PC-3 (cell line): Measurements from ENCODE around the gene PLXNB1. TPM values are rescaled to one million over a fixed set of nuclear protein-coding genes. Genes with fewer than 3 reads are reported as not detected.

Experiments used
- ATAC-seq: fragments of 200-7000 bp; cut with Tn5 transposase; 2 replicates; pipeline ENCODE4 v1.9.1; 2020; ENCODE audit warnings: mild to moderate bottlenecking, moderate library complexity
- BruUV-seq: library from RNA; stranded (reverse); fragments of 400-500 nt; replicated peaks from 2 replicates; lab custom pipeline; 2021; lab: Mats Ljungman, UMichigan
- CTCF ChIA-PET: fragments of 300-600 bp; sonication (Branson Sonifier 250); formaldehyde crosslinking; loops from one replicate; lab custom pipeline; 2022; ENCODE audit warnings: antibody characterized with exemption; lab: Charles Lee
- POLR2A ChIA-PET: fragments of 300-600 bp; sonication (Branson Sonifier 250); formaldehyde crosslinking; loops from one replicate; lab custom pipeline; 2022; ENCODE audit warnings: antibody characterized with exemption; ENCODE audit not compliant: unreplicated experiment; lab: Charles Lee
- DNase-seq: peaks from one replicate; pipeline ENCODE4 v3.0.0-alpha.2; 2015
- H2AFZ ChIP-seq: fragments of 300-600 bp; sonication (generic); 2 replicates; pipeline ENCODE4 v1.6.0; 2016; ENCODE audit warnings: antibody characterized with exemption, low read length
- H3F3A ChIP-seq: fragments of 300-600 bp; sonication (generic); one replicate; pipeline ENCODE4 v1.6.0; 2017; ENCODE audit warnings: antibody characterized with exemption, low read length, control low read depth, mild to moderate bottlenecking; ENCODE audit not compliant: unreplicated experiment
- H3K27ac ChIP-seq: fragments of 300-600 bp; sonication (generic); 2 replicates; pipeline ENCODE4 v1.5.1; 2016; ENCODE audit warnings: mild to moderate bottlenecking, low read length
- H3K27me3 ChIP-seq: fragments of 300-600 bp; sonication (generic); 2 replicates; pipeline ENCODE4 v1.6.1; 2016; ENCODE audit warnings: low read length, mixed read lengths
- H3K36me3 ChIP-seq: fragments of 300-600 bp; sonication (generic); 2 replicates; pipeline ENCODE4 v1.6.1; 2016; ENCODE audit warnings: low read depth, mixed run types, low read length, mixed read lengths
- H3K4me1 ChIP-seq: fragments of 300-600 bp; sonication (generic); 2 replicates; pipeline ENCODE4 v1.5.1; 2016; ENCODE audit warnings: low read length; ENCODE audit not compliant: insufficient read depth
- H3K4me2 ChIP-seq: fragments of 300-600 bp; sonication (generic); 2 replicates; pipeline ENCODE4 v1.6.0; 2016; ENCODE audit warnings: low read length
- H3K4me3 ChIP-seq: fragments of 300-600 bp; sonication (generic); 2 replicates; pipeline ENCODE4 v1.5.1; 2016; ENCODE audit warnings: mild to moderate bottlenecking, low read length, mixed read lengths
- H3K79me2 ChIP-seq: fragments of 300-600 bp; sonication (generic); 2 replicates; pipeline ENCODE4 v1.6.1; 2017; ENCODE audit warnings: low read length, mixed read lengths
- H3K9ac ChIP-seq: fragments of 300-600 bp; sonication (generic); 2 replicates; pipeline ENCODE4 v1.6.0; 2016; ENCODE audit warnings: mild to moderate bottlenecking, low read length
- H3K9me2 ChIP-seq: fragments of 300-600 bp; sonication (generic); replicated peaks from 2 replicates; pipeline ENCODE4 v1.6.1; 2016; ENCODE audit warnings: mixed run types, low read length, mixed read lengths
- H3K9me3 ChIP-seq: fragments of 300-600 bp; sonication (generic); 2 replicates; pipeline ENCODE4 v1.6.1; 2016; ENCODE audit warnings: low read length, mixed read lengths
- H4K20me1 ChIP-seq: fragments of 300-600 bp; sonication (generic); 2 replicates; pipeline ENCODE4 v1.6.1; 2016; ENCODE audit warnings: low read length, mixed read lengths
- EZH2 ChIP-seq: fragments of 300-600 bp; sonication (generic); IDR thresholded peaks from one replicate; pipeline ENCODE4 v1.6.1; 2017; ENCODE audit warnings: antibody characterized with exemption, mild to moderate bottlenecking, low read length; ENCODE audit not compliant: unreplicated experiment
- EZH2phosphoT487 ChIP-seq: fragments of 300-600 bp; sonication (generic); IDR thresholded peaks from 2 replicates; pipeline ENCODE4 v1.6.1; 2018; ENCODE audit warnings: mild to moderate bottlenecking, antibody characterized with exemption, low read length, borderline replicate concordance
- intact Hi-C: fragments of 100-400 bp; cut with micrococcal nuclease; formaldehyde crosslinking; loops from 2 replicates; pipeline ENCODE4 v1.9.0; 2023
- total RNA-seq: library from RNA; depleted of rRNA; stranded (reverse); fragments of >200 nt; gene quantifications from 2 replicates; pipeline ENCODE4 v1.2.3, GENCODE V29; 2014
- TF ChIP-seq, protein P1 (sequence below): fragments of 300-600 bp; sonication (generic); conservative IDR thresholded peaks from 2 replicates; pipeline ENCODE4 v1.5.1; 2017; ENCODE audit warnings: antibody characterized with exemption, low read depth, mild to moderate bottlenecking, low read length

PLXNB1 gene
- total RNA-seq, 1 experiment from 2014 or later: 35.4 TPM

DNA sequence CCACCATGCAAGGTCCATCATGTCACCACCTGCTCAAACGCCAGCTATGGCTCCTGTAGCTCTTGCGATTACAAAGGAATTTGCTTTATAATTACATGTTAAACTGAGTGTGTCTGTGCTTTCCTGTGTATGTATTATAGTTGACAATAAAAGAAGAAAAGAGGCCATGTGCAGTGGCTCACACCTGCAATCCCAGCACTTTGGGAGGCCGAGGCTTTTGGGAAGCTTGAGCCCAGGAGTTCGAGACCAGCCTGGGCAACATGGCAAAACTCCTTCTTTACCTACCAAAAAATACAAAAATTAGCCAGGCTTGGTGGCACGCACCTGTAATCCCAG is 43.7 kb upstream of the PLXNB1 start:
- BruUV-seq: no TSS peak
- no peaks in the 10 kb centered on the region for H3K9me3 ChIP-seq
- no peak for DNase-seq
- POLR2A ChIA-PET: interaction anchor here (0.6 to 1.9 kb wide), 2 partner anchors 84 to 534 kb away, joined by 3 to 10 read pairs; partner anchors contain the start of gene PFKFB4
- ATAC-seq: no peak
- H3K27ac ChIP-seq: peak overlapping the region; percentile 92
- H3K4me3 ChIP-seq: peak overlapping the region; percentile 79
- no peak for TF ChIP-seq EZH2phosphoT487
- TF ChIP-seq, protein P1, sequence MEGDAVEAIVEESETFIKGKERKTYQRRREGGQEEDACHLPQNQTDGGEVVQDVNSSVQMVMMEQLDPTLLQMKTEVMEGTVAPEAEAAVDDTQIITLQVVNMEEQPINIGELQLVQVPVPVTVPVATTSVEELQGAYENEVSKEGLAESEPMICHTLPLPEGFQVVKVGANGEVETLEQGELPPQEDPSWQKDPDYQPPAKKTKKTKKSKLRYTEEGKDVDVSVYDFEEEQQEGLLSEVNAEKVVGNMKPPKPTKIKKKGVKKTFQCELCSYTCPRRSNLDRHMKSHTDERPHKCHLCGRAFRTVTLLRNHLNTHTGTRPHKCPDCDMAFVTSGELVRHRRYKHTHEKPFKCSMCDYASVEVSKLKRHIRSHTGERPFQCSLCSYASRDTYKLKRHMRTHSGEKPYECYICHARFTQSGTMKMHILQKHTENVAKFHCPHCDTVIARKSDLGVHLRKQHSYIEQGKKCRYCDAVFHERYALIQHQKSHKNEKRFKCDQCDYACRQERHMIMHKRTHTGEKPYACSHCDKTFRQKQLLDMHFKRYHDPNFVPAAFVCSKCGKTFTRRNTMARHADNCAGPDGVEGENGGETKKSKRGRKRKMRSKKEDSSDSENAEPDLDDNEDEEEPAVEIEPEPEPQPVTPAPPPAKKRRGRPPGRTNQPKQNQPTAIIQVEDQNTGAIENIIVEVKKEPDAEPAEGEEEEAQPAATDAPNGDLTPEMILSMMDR: no peak
- TF ChIP-seq EZH2: no peak
- peaks cover 6% of the 10 kb centered on the region for H3F3A ChIP-seq
- peak overlapping the region; percentile 92 for H3K9ac ChIP-seq
- H3K4me2 ChIP-seq: peak overlapping the region; percentile 97
- H3K4me1 ChIP-seq: peaks cover 20% of the 10 kb centered on the region
- H3K36me3 ChIP-seq: peaks cover 3% of the 10 kb centered on the region; the same call in 1 of the 2 replicates
- H3K79me2 ChIP-seq: peaks cover 43% of the 10 kb centered on the region
- no peaks in the 10 kb centered on the region for H4K20me1 ChIP-seq
- H2AFZ ChIP-seq: peak overlapping the region; percentile 84
- CTCF ChIA-PET: interaction anchor here (1.2 kb wide), 1 partner anchor 84 kb away, joined by 4 read pairs; no protein-coding TSS in a partner anchor
- no peaks in the 10 kb centered on the region for H3K27me3 ChIP-seq
- H3K9me2 ChIP-seq: no peaks in the 10 kb centered on the region
- intact Hi-C loops: loop anchor here (2.0 kb wide), 1 partner anchor 33 kb away; no protein-coding TSS in a partner anchor

DNA sequence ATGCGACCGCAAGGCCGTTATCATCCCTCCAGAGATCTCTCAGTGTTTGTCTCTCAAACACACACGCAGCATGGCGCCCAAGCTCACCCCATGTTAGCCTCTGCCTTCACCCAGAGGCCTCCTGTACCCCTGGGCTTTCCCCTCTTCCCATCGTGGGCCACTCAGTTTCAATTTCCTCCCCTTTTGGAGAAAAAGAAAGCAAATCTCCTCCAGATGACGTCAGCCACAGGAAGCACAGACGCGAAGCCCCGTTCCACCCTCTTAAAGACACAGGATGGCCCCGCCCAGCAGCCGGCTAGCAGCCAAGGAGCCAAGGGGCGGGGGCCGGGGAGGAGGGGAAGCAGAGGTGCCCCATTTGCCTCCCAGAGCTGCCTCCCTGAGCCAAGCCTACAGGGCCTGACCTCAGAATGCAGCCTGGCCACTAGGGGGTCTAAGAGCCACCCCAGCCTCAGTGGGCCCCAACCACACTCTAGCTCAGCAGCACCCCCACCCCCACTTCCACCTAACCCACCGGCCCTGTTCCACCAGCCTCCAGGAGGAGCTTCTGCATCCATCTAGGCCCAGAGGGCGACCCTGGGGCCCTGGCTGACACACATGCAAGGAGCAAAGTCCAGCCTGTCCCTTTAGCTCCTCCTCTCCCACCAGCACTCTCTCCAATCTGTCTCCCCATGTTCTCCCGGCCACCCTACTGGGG is 43.2 kb upstream of the PLXNB1 start:
- Histone ChIP-seq H2AFZ (peak overlapping the region; percentile 84), H3F3A (peaks cover 6% of the 10 kb centered on the region), H3K9me2 (no peaks in the 10 kb centered on the region), H3K79me2 (peaks cover 48% of the 10 kb centered on the region), H3K27ac (peak overlapping the region; percentile 92), H3K4me1 (peaks cover 20% of the 10 kb centered on the region), H4K20me1 (no peaks in the 10 kb centered on the region), H3K36me3 (peaks cover 3% of the 10 kb centered on the region; the same call in 1 of the 2 replicates), H3K9me3 (no peaks in the 10 kb centered on the region), H3K9ac (peak overlapping the region; percentile 92), H3K27me3 (no peaks in the 10 kb centered on the region), H3K4me2 (peak overlapping the region; percentile 97), H3K4me3 (peak overlapping the region; percentile 79)
- ChIA-PET CTCF (interaction anchor here (1.2 kb wide), 1 partner anchor 85 kb away, joined by 4 read pairs; no protein-coding TSS in a partner anchor), POLR2A (interaction anchor here (0.6 to 1.9 kb wide), 2 partner anchors 84 to 535 kb away, joined by 3 to 10 read pairs; partner anchors contain the start of gene PFKFB4)
- TF ChIP-seq, protein P1: peak; percentile 59
- TF ChIP-seq EZH2phosphoT487: no peak
- intact Hi-C loops: loop anchor here (2.0 kb wide), 1 partner anchor 34 kb away; no protein-coding TSS in a partner anchor
- no TSS peak for BruUV-seq
- ATAC-seq (peak; percentile 84), DNase-seq (peak; percentile 90)

DNA sequence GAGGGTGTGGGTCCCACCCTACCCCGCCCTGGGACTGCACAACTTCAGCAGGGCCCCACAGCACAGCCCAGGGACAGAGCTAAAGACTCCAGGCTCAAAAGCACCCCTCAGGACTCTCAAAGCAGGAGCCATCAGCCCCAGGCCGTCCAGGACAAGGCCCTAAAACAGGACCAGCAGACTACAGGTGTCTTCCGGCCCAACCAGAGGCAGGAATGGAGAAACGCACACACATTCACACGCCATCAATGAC is 42.7 kb upstream of the PLXNB1 start:
- POLR2A ChIA-PET: interaction anchor here (1.9 kb wide), 1 partner anchor 85 kb away, joined by 10 read pairs; the partner anchor contains the start of gene PFKFB4
- H3K9me3 ChIP-seq: no peaks in the 10 kb centered on the region
- H3K27me3 ChIP-seq: no peaks in the 10 kb centered on the region
- peaks cover 23% of the 10 kb centered on the region for H3K4me1 ChIP-seq
- peak; percentile 65 for DNase-seq
- peak overlapping the region; percentile 79 for H3K4me3 ChIP-seq
- peak overlapping the region; percentile 92 for H3K27ac ChIP-seq
- TF ChIP-seq EZH2phosphoT487 (no peak), EZH2 (no peak)
- TF ChIP-seq, protein P1: no peak
- H4K20me1 ChIP-seq: no peaks in the 10 kb centered on the region
- H2AFZ ChIP-seq: peak overlapping the region; percentile 84
- peak overlapping the region; percentile 92 for H3K9ac ChIP-seq
- peak overlapping the region; percentile 97 for H3K4me2 ChIP-seq
- CTCF ChIA-PET: interaction anchor here (1.2 kb wide), 1 partner anchor 85 kb away, joined by 4 read pairs; no protein-coding TSS in a partner anchor
- intact Hi-C loops: loop anchor here (2.0 kb wide), 1 partner anchor 34 kb away; no protein-coding TSS in a partner anchor
- peak; percentile 45 for ATAC-seq
- peaks cover 53% of the 10 kb centered on the region for H3K79me2 ChIP-seq
- no peaks in the 10 kb centered on the region for H3K9me2 ChIP-seq
- TSS peak; percentile 80 for BruUV-seq
- H3F3A ChIP-seq: peaks cover 6% of the 10 kb centered on the region
- H3K36me3 ChIP-seq: peaks cover 3% of the 10 kb centered on the region; the same call in 1 of the 2 replicates
